Eye (tissue), 1 donor: ENCODE results near the gene ATF7IP.

Experiments used
- DNase-seq: peaks from one replicate; pipeline ENCODE4 v3.0.0-alpha.2; 2015

ATF7IP gene

DNA sequence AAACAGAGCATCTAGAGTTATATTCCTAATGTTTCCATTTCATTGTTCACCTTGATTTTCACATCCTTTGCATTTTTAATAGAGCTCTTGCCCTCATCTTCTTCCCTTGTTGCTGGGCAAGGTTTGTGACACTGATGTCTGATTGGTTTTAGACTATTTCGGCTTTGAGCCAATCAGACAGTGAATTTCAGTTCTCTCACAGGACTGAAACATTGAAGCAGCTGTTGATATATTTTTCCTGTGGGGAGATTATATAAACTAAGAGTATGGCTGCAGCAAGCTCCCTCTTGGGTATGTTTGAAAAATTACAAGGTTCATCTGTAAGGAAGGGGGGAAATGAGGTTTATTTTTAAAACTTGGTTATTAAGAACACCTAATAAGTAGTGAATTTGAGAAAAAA lies 51.2 kb downstream of the ATF7IP start:
- peak; percentile 86 for DNase-seq

GRCh38 chr12:14417715-14418114 lies 52.2 kb downstream of the ATF7IP start:
- peak; percentile 89 for DNase-seq

GRCh38 chr12:14418451-14418890 lies 53.0 kb downstream of the ATF7IP start:
- peak; percentile 50 for DNase-seq

DNA sequence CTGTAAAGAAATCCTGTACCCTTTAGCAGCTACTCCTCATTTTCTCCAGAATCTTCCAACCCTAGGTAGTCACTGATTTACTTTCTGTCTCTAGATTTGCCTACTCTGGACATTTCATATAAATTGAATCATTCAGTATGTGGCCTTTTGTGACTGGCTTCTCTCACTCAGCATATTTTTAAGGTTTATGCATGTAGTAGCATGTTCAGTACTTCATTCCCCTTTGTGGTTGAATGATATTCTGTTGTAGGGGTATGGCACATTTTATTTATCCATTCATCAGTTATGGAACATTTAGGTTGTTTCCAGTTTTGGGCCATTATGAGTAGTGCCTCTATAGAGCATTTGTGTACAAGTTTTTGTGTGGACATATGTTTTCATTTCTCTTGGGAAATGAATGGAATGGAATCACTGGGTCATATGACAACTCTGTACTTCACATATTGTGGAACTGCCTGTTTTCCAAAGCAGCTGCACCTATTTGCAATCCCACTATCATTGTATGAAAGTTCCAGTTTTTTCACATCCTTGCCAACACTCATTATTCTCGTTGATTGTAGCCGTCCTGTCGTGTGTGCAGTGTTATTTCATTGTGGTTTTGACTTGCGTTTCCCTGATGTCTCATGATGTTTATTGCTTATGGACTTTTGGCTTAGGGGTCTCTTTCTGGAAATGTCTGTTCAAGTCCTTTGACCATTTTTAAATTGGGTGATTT lies 57.2 kb downstream of the ATF7IP start:
- DNase-seq = no peak

- DNase-seq = no peak
Observed at GRCh38 chr12:14424545-14424944, 59.1 kb downstream of the ATF7IP start.

DNA sequence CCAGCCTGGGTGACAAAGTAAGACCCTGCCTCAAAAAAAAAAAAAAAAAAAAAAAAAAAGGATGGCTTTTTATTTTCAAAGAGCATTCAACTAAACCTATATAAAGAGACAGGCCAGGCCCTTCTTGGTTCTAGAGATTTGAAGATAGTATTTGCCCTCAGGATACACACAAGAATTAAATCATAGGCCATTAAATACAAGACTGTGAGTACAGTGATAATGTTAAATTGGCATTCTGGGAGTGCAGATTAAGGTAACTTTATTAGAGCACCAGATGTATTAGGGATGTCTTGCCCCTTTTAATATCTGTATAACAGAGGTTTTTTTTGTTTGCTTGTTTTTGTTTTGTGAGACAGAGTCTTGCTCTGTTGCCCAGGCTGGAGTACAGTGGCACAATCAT lies 61.3 kb downstream of the ATF7IP start:
- no peak for DNase-seq

DNA sequence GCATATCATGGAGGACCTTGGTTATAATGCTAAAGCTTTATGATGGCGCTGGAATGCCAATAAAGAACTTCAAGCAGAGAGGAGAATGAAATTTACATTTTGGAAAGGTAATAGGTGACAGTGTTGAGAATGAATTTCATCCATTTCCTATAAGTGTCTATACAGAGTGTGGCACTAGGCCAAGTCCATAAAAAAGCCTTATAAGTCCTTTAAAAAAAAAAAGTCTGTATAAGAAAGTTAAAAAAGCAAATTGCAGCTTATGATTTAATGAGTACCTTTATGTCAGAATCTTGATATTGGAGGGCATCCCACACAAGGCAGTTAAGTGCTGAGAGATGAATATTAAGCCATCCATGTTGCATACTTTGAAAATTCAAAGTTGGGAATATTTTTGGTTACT lies 62.4 kb downstream of the ATF7IP start:
- DNase-seq = no peak

- DNase-seq = no peak
Observed at GRCh38 chr12:14430394-14430986, 65.0 kb downstream of the ATF7IP start.

DNA sequence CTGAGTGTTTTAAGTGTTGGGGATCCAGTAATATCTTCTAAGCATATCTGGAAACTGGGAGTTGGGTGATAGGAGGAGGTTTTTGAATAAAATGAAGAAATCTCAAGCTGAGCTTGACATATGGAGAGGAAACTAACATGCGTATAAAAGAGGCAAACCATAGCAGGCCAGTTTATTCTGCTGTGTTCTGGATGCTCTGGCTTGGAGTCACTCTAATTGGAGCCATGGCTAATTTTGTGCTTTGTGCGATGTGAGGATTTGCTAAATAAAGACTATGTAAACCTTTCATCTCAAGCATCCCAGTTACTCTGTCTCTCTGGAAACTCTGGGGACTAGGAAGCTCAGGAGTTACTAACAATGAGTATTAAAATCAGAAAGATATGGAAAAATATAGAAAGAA lies 66.5 kb downstream of the ATF7IP start:
- no peak for DNase-seq

GRCh38 chr12:14435627-14436026 lies 70.1 kb downstream of the ATF7IP start:
- no peak for DNase-seq

- DNase-seq = no peak
Observed at GRCh38 chr12:14442221-14442881, 76.9 kb downstream of the ATF7IP start.

DNA sequence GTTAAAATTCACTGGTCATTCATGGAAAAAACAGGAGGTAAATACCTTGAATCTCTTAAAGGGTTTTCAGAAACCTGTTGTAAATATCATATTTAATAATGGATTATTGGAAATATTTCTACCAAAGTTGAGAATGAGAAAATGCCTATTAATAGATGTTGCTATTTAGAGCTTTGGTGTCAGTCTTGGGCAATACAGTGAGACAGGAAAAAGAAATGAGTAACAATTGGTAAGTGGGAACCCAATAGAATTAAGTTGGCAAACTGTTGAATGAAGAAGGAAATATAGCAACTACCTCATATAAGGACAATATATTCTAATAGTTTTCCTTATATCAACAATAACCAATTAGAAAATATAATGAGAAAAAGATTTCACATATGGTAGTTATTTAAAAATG lies 78.0 kb downstream of the ATF7IP start:
- DNase-seq = no peak

DNA sequence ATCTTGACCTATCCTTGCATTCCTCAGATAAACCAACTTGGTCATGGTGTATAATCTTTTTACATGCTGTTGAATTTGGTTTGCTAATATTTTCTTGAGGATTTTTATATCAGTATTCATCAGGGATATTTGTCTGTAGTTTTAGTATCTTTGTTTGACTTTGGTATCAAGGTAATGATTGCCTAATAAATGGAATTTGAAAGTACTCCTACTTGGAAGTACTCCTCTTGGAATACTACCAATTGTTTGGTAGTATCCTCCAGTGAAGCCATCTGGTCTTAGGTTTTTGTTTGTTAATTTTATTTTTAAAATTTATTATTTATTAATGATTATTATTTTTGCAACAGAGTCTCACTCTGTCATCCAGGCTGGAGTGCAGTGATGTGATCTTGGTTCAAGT lies 85.0 kb downstream of the ATF7IP start:
- DNase-seq = no peak

DNA sequence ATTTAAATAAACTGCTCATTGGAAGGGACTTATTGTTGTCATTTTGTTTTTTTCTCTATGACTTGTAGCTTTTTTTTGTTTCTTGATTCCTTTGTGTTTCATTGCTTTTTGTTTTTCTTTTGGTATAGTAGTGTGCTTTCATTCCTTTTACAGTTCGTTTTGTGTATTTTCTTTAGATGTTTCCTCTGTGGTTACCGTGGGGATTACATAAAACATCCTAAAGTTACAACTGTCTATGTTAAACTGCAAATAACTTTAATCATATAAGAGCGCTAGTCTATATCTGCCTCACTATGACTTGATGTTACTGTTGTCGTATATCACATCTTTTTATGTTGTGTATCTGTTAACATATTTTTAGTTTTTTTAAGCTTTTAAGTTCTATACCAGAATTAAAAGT lies 86.9 kb downstream of the ATF7IP start:
- DNase-seq = no peak

DNA sequence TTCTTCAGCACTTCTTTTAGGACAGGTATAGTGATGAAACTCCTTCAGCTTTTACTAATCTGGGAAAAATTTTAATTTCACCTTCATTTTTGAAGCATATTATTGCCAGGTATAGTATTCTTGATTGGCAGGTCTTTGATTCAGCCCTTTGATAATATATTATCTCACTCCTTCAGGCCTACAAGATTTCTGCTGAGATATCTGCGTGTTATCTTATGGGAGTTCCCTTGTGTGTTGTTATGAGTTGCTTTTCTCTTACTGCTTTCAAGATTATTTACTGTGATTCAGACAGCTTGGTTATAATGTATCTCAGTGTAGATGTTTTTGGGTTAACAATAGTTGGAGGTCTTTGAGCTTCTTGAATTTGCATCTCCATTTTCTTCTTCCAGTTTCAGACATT lies 87.4 kb downstream of the ATF7IP start:
- no peak for DNase-seq

DNA sequence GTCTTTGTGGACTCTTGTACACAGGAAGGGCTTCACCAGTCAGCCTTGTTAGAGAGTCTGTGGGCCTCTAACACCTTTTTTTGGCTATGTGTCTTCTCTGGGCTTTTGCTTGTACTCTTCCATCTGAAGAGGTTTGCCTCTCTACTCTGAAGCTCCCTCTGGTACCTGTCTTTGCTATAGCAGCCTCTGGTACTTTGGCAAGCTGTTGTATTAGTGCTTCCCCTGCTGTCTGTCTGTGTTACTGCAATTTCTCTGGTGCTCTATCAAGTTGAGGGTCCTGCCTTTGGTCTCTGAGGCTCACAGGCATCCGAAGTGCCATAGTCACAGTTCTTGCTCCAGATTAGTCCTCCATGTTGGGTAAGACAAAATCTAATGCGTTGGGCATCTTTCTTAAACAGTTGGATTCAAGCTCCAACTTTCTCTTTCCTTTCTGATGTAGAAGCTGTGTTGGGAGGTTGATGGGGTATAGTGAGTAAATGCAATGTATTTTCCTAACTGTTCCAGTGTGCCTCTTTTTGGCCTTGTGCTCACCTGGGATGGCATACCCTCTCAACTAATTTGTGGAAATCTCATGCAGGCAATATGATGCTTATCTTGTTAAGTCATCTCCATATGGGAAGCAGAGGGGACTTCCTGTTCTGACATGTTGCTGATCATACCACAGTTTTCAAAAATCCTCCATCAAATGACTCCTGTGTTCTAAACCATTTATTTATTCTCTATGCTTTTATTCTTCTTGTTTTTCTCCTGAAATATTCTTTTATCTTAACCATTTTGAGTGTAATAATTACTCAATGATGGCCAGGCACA lies 88.8 kb downstream of the ATF7IP start:
- peak; percentile 37 for DNase-seq

DNA sequence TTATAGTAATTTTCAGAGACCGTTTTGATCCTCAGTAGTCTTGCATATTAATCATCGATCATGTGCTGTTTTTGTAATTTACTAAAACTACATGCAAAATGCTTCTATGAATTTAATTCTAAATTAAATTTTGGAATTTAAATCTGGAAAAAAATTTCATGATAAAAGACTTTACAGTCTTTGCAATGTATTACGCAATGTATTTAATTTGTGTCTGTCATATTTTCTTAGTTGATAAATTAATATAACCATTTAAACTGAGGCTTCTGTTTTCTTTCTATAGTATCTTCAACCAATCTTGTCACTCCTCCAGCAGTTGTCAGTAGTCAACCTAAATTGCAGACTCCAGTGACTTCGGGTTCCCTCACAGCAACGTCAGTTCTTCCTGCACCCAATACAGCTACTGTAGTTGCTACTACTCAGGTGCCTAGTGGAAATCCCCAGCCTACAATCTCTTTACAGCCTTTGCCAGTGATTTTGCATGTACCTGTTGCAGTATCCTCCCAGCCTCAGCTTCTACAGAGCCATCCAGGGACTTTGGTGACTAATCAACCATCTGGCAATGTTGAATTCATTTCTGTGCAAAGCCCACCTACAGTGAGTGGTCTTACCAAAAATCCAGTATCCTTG lies 94.8 kb downstream of the ATF7IP start:
- DNase-seq = no peak

GRCh38 chr12:14471497-14471896 lies 106.0 kb downstream of the ATF7IP start:
- DNase-seq = no peak

GRCh38 chr12:14473707-14474287 lies 108.3 kb downstream of the ATF7IP start:
- peak; percentile 30 for DNase-seq

- no peak for DNase-seq
Observed at GRCh38 chr12:14479004-14479403, 113.5 kb downstream of the ATF7IP start.

DNA sequence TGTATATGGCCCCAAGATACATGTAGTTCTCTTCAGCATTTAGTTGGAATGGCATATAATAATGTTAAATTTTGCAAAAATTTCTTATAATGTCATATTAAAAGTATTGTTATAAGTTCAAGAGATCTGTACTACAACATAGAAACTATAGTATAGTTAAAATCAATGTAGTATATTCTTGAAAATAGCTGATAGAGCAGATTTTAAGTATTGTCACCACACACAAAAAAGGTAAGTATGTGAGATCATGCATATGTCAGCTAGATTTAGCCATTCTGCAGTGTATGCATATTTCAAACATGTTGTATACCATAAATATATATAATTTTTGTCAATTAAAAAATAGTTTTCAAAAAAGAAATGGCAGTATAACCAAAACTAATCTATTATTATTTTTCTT lies 115.7 kb downstream of the ATF7IP start:
- DNase-seq = no peak

DNA sequence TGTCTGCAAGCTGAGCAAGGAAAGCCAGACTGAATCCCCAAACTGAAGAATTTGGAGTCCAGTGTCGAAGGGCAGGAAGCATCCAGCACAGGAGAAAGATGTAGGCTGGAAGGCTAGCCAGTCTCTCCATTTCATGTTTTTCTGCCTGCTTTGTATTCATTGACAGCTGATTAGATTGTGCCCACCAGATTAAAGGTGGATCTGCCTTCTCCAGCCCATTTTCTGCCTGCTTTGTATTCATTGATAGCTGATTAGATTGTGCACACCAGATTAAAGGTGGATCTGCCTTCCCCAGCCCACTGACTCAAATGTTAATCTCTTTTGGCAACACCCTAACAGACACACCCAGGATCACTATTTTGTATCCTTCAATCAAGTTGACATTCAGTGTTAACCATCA lies 116.9 kb downstream of the ATF7IP start:
- DNase-seq = no peak

DNA sequence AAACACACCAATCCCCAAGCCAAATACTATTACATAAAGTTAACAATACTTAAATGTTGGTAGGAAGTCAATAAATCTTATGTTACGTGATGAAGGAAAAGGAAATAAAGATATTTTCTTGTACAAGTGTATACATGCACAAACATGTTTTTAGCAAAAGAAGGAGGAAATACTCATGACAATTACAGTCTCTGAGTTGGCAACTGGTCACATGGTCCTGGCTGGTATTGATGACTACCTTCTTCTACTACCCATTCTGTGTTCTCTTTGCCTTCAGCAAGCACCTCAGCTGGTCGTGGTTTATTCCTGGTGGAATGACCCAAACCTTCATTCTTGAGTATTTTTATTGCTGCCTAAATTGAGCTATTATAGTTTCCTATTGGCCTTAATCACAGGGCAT lies 117.4 kb downstream of the ATF7IP start:
- no peak for DNase-seq
